Measurements from ENCODE around the gene FAM20A. TPM values are rescaled to one million over a fixed set of nuclear protein-coding genes. Genes with fewer than 3 reads are reported as not detected.
A peak's percentile ranks its signal among the peaks of the same experiment; 100 is the strongest.

Gene FAM20A
- total and polyA plus RNA-seq, 9 of the 15 experiments (the other 6 are each of a cell fraction or from before 2014, with no cell fraction given), result 0.07 TPM; not detected in 8

DNA sequence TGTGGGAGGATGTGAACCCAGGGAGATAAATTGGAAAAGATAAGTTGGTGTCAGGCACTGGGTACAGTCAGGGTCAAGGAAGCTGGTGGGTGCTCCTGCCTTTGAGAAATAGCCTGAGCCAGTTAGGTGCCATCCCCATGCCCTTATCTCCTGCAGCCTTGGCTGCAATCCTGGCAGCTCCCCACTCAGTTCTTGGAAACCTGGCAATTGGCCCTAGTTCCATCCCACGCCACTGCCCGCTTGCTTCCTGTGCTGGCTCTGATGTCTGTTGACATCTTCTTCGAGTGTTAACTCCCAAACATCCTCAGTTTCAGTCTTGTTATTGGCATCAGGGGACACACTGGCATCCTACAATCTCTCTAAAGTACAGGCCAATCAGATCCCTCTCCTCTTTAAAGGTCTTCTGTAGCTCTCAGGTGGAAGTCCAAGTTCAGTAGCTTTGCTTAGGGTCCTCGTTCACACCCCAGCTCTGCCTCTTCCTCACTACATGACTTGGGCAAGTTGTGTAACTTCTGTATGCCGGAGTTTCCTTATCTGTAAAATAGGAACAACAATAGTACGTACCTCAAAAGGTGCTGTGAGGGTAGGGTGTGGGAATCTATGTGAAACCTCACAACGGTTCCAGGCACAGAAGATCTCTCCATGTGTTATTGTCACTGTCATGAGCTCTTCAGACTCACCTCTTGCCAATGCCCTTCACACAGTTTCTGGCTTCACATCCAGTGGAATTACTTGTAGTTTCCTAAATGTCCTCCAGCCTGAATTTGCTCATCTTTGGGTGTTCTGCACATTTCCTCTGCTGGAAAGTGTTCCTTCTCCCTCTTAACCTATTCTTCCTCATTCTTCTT is 102.5 kb downstream of the FAM20A start:
- intact Hi-C loops (cut with micrococcal nuclease) (no loop called here), in situ Hi-C loops (cut with MboI) (no loop called here)
- no peak for DNase-seq (ENCODE audit: extremely low read depth in 1 of 4, low spot score in 3 of 4)
- peak; percentile 37; the same call in 1 of the 2 replicates for TF ChIP-seq CEBPB (tag; IDR thresholded peaks at IDR 0.05)
- no peak for TF ChIP-seq NFE2L1 (tag; IDR thresholded peaks at IDR 0.05; ENCODE audit: borderline replicate concordance, low read depth)
- TF ChIP-seq, protein P1, sequence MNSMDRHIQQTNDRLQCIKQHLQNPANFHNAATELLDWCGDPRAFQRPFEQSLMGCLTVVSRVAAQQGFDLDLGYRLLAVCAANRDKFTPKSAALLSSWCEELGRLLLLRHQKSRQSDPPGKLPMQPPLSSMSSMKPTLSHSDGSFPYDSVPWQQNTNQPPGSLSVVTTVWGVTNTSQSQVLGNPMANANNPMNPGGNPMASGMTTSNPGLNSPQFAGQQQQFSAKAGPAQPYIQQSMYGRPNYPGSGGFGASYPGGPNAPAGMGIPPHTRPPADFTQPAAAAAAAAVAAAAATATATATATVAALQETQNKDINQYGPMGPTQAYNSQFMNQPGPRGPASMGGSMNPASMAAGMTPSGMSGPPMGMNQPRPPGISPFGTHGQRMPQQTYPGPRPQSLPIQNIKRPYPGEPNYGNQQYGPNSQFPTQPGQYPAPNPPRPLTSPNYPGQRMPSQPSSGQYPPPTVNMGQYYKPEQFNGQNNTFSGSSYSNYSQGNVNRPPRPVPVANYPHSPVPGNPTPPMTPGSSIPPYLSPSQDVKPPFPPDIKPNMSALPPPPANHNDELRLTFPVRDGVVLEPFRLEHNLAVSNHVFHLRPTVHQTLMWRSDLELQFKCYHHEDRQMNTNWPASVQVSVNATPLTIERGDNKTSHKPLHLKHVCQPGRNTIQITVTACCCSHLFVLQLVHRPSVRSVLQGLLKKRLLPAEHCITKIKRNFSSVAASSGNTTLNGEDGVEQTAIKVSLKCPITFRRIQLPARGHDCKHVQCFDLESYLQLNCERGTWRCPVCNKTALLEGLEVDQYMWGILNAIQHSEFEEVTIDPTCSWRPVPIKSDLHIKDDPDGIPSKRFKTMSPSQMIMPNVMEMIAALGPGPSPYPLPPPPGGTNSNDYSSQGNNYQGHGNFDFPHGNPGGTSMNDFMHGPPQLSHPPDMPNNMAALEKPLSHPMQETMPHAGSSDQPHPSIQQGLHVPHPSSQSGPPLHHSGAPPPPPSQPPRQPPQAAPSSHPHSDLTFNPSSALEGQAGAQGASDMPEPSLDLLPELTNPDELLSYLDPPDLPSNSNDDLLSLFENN (IDR thresholded peaks at IDR 0.05; ENCODE audit: low read depth in 2 of 2, low read length in 2 of 2), result no peak
- TF ChIP-seq LARP7 (IDR thresholded peaks at IDR 0.05), result no peak
- TF ChIP-seq, protein P2, sequence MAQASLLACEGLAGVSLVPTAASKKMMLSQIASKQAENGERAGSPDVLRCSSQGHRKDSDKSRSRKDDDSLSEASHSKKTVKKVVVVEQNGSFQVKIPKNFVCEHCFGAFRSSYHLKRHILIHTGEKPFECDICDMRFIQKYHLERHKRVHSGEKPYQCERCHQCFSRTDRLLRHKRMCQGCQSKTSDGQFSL (CRISPR knock-in tag; IDR thresholded peaks at IDR 0.05), result no peak
- TF ChIP-seq, protein P2 (tag; IDR thresholded peaks at IDR 0.05), result no peak
- TF ChIP-seq MTA2 (IDR thresholded peaks at IDR 0.05; ENCODE audit: low read depth), result no peak
- Histone ChIP-seq H3K9me3 (replicated peaks; ENCODE audit: control insufficient read depth, insufficient read depth, low read depth, low read length) (no peaks in the 10 kb centered on the region; the same call in 1 of the 2 replicates), H3K9ac (ENCODE audit: insufficient read depth in 1 of 2, low read depth in 2 of 2, low read length in 2 of 2) (peak overlapping the region in 1 of 2 experiments; percentile 18; a peak in 1 of 4 replicates), H3K4me2 (ENCODE audit: insufficient read depth, low read length) (peak overlapping the region; percentile 38), H3K4me1 (replicated peaks in 1 of 2; ENCODE audit: control insufficient read depth in 2 of 2, insufficient read depth in 2 of 2, low read length in 2 of 2) (peaks cover 0 to 10% of the 10 kb centered on the region in 2 experiments; a peak in 3 of 5 replicates), H3K4me3 (no peak overlapping the region), H3K79me2 (ENCODE audit: control insufficient read depth, insufficient read depth, low read length) (no peaks in the 10 kb centered on the region), H3K27ac (ENCODE audit: extremely low read depth, low read depth, low read length) (peak overlapping the region; percentile 43; the same call in 1 of the 3 replicates), H3K9me1 (ENCODE audit: control insufficient read depth, insufficient read depth, low read length) (no peaks in the 10 kb centered on the region), H3K36me3 (ENCODE audit: control insufficient read depth, insufficient read depth, low read length) (no peaks in the 10 kb centered on the region), H3K27me3 (ENCODE audit: control insufficient read depth in 2 of 2, insufficient read depth in 2 of 2, low read length in 2 of 2) (no peaks in the 10 kb centered on the region; a peak in 1 of 5 replicates), H2AFZ (ENCODE audit: low read depth, low read length) (peak overlapping the region; percentile 66), H4K20me1 (replicated peaks; ENCODE audit: control insufficient read depth, insufficient read depth, low read length) (no peaks in the 10 kb centered on the region)
- ChIA-PET POLR2A (interaction anchor here (0.8 to 2.4 kb wide), 2 partner anchors 10 to 14 kb away, joined by 3 to 9 read pairs; partner anchors contain the start of gene PRKAR1A), CTCF (ENCODE audit: low intra/inter-chr PET ratio) (no interaction called here)
- no peak for ATAC-seq
- no TSS peak for BruUV-seq (replicated peaks)
- FAIRE-seq, result peak; percentile 11
- WGBS (ENCODE audit: insufficient coverage, low coverage, missing lambda C conversion rate), result 11% methylated on average over 7 of the region's 7 CpGs

Measured in K562 (cell line).